Body of pancreas (tissue), 4 donors: ENCODE data around the gene ARID1B. TPM values are rescaled to one million over a fixed set of nuclear protein-coding genes. Genes with fewer than 3 reads are reported as not detected.

Experiments
- ATAC-seq: fragments of 150-250 bp; one replicate; pipeline ENCODE4 v1.9.1; 2016
- DNase-seq, 4 donors: peaks; one replicate each; pipeline ENCODE4 v3.0.0-alpha.2; 2019
- H3K27ac ChIP-seq, 4 donors: fragments of 200-600 bp; sonication (generic); 1 replicate in 3 of 4; 2 replicates in 1 of 4; pipeline versions ENCODE4 v1.5.1 to v1.6.1; 2016 to 2019; ENCODE audit warnings: mild to moderate bottlenecking in 1 of 4, mixed read lengths in 1 of 4, moderate library complexity in 1 of 4
- H3K27me3 ChIP-seq, 2 donors: fragments of 200-600 bp; sonication (generic); one replicate each; pipeline ENCODE4 v1.6.0; 2016; ENCODE audit warnings: mild to moderate bottlenecking in 1 of 2
- H3K36me3 ChIP-seq, 2 donors: fragments of 200-600 bp; sonication (generic); replicated peaks in 1 of 2; 2 replicates each; pipeline ENCODE4 v1.5.1; 2016; ENCODE audit warnings: low read depth in 2 of 2; ENCODE audit not compliant: insufficient read depth in 1 of 2
- H3K4me1 ChIP-seq: fragments of 200-600 bp; sonication (generic); one replicate; pipeline ENCODE4 v1.6.0; 2016
- H3K4me3 ChIP-seq, 2 donors: fragments of 200-600 bp; sonication (generic); 1 replicate in 1 of 2; 2 replicates in 1 of 2; pipeline ENCODE4 v1.5.1; 2016 to 2019
- H3K9me3 ChIP-seq, 3 donors: fragments of 200-600 bp; sonication (generic); 1 replicate in 2 of 3; 2 replicates in 1 of 3; pipeline ENCODE4 v1.5.1; 2016
- POLR2A ChIP-seq, 3 donors: fragments of 450-650 bp; IDR thresholded peaks; one replicate each; pipeline ENCODE4 v1.6.1; 2016; ENCODE audit warnings: antibody characterized with exemption in 3 of 3, mild to moderate bottlenecking in 2 of 3
- WGBS, 2 donors: methylation state at CpG; one replicate each; pipeline ENCODE4 v1.1.5; 2017; 5-methylcytosine and 5-hydroxymethylcytosine counted together
- intact Hi-C: fragments of 100-400 bp; cut with DNase I; formaldehyde crosslinking; loops from one replicate; pipeline ENCODE4 v1.15.1; 2023
- total RNA-seq, 2 donors: library from RNA; depleted of rRNA; stranded (reverse); fragments of >200 nt; gene quantifications; one replicate each; pipeline ENCODE4 v1.1.0, GENCODE V29; 2016
- TF ChIP-seq, protein P1 (sequence below), 7 experiments: fragments of 450-650 bp in 4 of 7; fragments of 200-600 bp in 3 of 7; sonication (generic) in 3 of 7; IDR thresholded peaks; one replicate each; pipeline ENCODE4 v1.5.1; 2016 to 2019; ENCODE audit warnings: antibody characterized with exemption in 7 of 7

Gene ARID1B
- total RNA-seq, 2 donors from 2014 or later = 71.5 to 85.1 TPM

DNA sequence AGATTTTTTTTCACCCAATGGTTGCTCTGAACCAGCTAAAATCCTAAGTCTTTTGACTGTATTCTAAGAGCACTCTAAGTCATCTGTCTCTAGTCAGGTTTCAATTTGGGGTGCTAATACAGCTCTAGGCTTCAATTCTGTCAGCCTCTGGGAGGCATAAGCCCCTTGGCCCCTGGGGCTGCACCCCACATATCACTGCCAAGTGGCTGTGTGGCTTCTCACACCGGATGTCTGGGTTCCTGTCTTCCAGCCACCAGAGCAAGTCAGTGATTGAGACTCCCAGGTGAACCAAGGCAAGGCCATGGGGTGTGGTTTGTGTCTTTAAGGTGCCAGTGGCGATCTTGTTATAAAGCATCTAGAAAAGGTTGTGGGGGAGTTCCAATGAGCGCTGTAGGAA is 409.6 kb downstream of the ARID1B start:
- no peak for ATAC-seq
- Histone ChIP-seq H3K4me3 (no peak overlapping the region), H3K27me3 (no peaks in the 10 kb centered on the region), H3K9me3 (no peaks in the 10 kb centered on the region), H3K36me3 (peaks cover 0 to 18% of the 10 kb centered on the region in 2 donors), H3K4me1 (peaks cover 25% of the 10 kb centered on the region), H3K27ac (peak overlapping the region in 3 of 4 donors; percentile 22 to 66 (median 45))
- no peak for TF ChIP-seq POLR2A (IDR thresholded peaks at IDR 0.05)
- TF ChIP-seq, protein P1, sequence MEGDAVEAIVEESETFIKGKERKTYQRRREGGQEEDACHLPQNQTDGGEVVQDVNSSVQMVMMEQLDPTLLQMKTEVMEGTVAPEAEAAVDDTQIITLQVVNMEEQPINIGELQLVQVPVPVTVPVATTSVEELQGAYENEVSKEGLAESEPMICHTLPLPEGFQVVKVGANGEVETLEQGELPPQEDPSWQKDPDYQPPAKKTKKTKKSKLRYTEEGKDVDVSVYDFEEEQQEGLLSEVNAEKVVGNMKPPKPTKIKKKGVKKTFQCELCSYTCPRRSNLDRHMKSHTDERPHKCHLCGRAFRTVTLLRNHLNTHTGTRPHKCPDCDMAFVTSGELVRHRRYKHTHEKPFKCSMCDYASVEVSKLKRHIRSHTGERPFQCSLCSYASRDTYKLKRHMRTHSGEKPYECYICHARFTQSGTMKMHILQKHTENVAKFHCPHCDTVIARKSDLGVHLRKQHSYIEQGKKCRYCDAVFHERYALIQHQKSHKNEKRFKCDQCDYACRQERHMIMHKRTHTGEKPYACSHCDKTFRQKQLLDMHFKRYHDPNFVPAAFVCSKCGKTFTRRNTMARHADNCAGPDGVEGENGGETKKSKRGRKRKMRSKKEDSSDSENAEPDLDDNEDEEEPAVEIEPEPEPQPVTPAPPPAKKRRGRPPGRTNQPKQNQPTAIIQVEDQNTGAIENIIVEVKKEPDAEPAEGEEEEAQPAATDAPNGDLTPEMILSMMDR (IDR thresholded peaks at IDR 0.05) = no peak
- intact Hi-C loops = loop anchor here (10.0 kb wide), 2 partner anchors 88 to 622 kb away; no protein-coding TSS in a partner anchor
- no peak for DNase-seq
- 64 to 65% methylated on average over 3 of the region's 3 CpGs for WGBS, 2 donors

- Histone ChIP-seq H3K36me3 (peaks cover 0 to 18% of the 10 kb centered on the region in 2 donors), H3K4me3 (no peak overlapping the region), H3K4me1 (peaks cover 25% of the 10 kb centered on the region), H3K27me3 (no peaks in the 10 kb centered on the region), H3K27ac (peak overlapping the region in 3 of 4 donors; percentile 22 to 66 (median 45)), H3K9me3 (no peaks in the 10 kb centered on the region)
- 45 to 51% methylated on average over 11 of the region's 11 CpGs for WGBS, 2 donors
- ATAC-seq (peak; percentile 51), DNase-seq (peak in 3 of 4 donors; percentile 32 to 58 (median 52))
- intact Hi-C loops = loop anchor here (10.0 kb wide), 2 partner anchors 87 to 623 kb away; no protein-coding TSS in a partner anchor
- no peak for TF ChIP-seq POLR2A (IDR thresholded peaks at IDR 0.05)
- TF ChIP-seq, protein P1 (IDR thresholded peaks at IDR 0.05) = no peak
Observed at GRCh38 chr6:157187182-157188083, 410.3 kb downstream of the ARID1B start.

DNA sequence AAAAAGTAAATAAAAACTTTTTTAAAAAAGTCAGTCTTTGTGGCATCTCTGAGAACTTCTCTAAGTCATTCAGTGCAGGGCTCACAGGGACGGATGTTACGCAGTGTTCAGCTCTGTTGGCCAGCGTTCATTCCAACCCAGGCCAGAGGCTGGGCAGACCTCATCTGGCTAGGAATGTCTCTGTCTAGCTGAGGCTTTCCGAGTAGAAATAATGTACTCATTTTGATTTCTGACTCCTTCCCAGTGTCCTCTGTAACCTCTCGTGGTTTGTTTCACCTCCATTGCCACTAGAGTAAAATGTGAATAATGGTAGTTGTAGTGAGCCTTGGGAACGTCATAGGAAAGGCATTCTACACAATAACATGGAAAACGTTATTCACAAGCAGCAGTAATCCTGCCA is 411.0 kb downstream of the ARID1B start:
- intact Hi-C loops = loop anchor here (10.0 kb wide), 2 partner anchors 87 to 623 kb away; no protein-coding TSS in a partner anchor
- no peak overlapping the region for H3K4me3 ChIP-seq
- H3K9me3 ChIP-seq = no peaks in the 10 kb centered on the region
- TF ChIP-seq POLR2A (IDR thresholded peaks at IDR 0.05) = no peak
- TF ChIP-seq, protein P1 (IDR thresholded peaks at IDR 0.05) = no peak
- no peaks in the 10 kb centered on the region for H3K27me3 ChIP-seq
- no peak for ATAC-seq
- DNase-seq = no peak
- 82 to 83% methylated on average over 7 of the region's 7 CpGs for WGBS, 2 donors
- peaks cover 25% of the 10 kb centered on the region for H3K4me1 ChIP-seq
- H3K36me3 ChIP-seq = peaks cover 0 to 18% of the 10 kb centered on the region in 2 donors
- H3K27ac ChIP-seq = no peak overlapping the region

- ATAC-seq (no peak), DNase-seq (no peak)
- Histone ChIP-seq H3K4me3 (no peak overlapping the region), H3K36me3 (peaks cover 0 to 19% of the 10 kb centered on the region in 2 donors), H3K27ac (no peak overlapping the region), H3K4me1 (peaks cover 22% of the 10 kb centered on the region), H3K27me3 (no peaks in the 10 kb centered on the region), H3K9me3 (no peaks in the 10 kb centered on the region)
- WGBS, 2 donors = 88 to 95% methylated on average over 3 to 5 of the region's 5 CpGs
- TF ChIP-seq POLR2A (IDR thresholded peaks at IDR 0.05) = no peak
- TF ChIP-seq, protein P1 (IDR thresholded peaks at IDR 0.05) = no peak
- intact Hi-C loops = no loop called here
Observed at GRCh38 chr6:157193443-157193996, 416.3 kb downstream of the ARID1B start.
